ENCODE data around the gene SOAT2. TPM values are rescaled to one million over a fixed set of nuclear protein-coding genes. Genes with fewer than 3 reads are reported as not detected.

Gene SOAT2
- total and polyA plus RNA-seq, 2 donors (not counting 3 experiments of a cell fraction or from before 2014, with no cell fraction given): not detected

- H3K9me1 ChIP-seq (replicated peaks; ENCODE audit: control insufficient read depth, extremely low read depth, insufficient read depth, low read length): no peaks in the 10 kb centered on the region
Observed at GRCh38 chr12:53065975-53066931, 37.0 kb upstream of the SOAT2 start.

More at GRCh38 chr12:53065975-53066931, 37.0 kb upstream of the SOAT2 start:
- dilution Hi-C loops (cut with MboI; ENCODE audit: extremely low pct_ligation_motif_present, low sequenced_read_pairs) (no loop called here), intact Hi-C loops (cut with micrococcal nuclease) (loop anchor here (1.0 kb wide), 4 partner anchors 33 to 131 kb away; no protein-coding TSS in a partner anchor)
- Histone ChIP-seq H3K4me1 (ENCODE audit: control insufficient read depth, extremely low read depth, insufficient read depth, low read length) (peaks cover 22% of the 10 kb centered on the region), H2AFZ (ENCODE audit: low read depth, low read length) (no peak overlapping the region), H4K20me1 (replicated peaks; ENCODE audit: control insufficient read depth, extremely low read depth, insufficient read depth, low read length) (no peaks in the 10 kb centered on the region), H3K36me3 (ENCODE audit: control insufficient read depth in 2 of 2, extremely low read depth in 1 of 2, insufficient read depth in 2 of 2, low read length in 2 of 2) (peaks cover 3 to 21% of the 10 kb centered on the region in 2 experiments), H3K79me2 (ENCODE audit: control insufficient read depth, insufficient read depth, low read length) (no peaks in the 10 kb centered on the region), H3K27me3 (ENCODE audit: control insufficient read depth in 2 of 2, insufficient read depth in 2 of 2, low read length in 2 of 2) (no peaks in the 10 kb centered on the region), H3K9me3 (replicated peaks; ENCODE audit: control insufficient read depth, insufficient read depth, low read length) (no peaks in the 10 kb centered on the region), H3K9ac (replicated peaks; ENCODE audit: extremely low read depth, insufficient read depth, low read length) (no peak overlapping the region), H3K27ac (ENCODE audit: insufficient read depth, low read depth, low read length) (peak overlapping the region; percentile 44), H3K4me2 (ENCODE audit: insufficient read depth, low read length) (peak overlapping the region; percentile 19), H3K4me3 (replicated peaks in 1 of 3; ENCODE audit: insufficient read depth in 1 of 3, low read depth in 1 of 3, low read length in 3 of 3) (no peak overlapping the region)
- no TSS peak for BruUV-seq (replicated peaks)
- DNase-seq (ENCODE audit: low read depth, low spot score): peak; percentile 65
- ChIA-PET CTCF (interaction anchor here (0.5 to 14.2 kb wide), 45 partner anchors 9 to 279 kb away, joined by 3 to 463 read pairs (median 6); partner anchors contain the start of genes AAAS, CSAD, ESPL1 and IGFBP6), POLR2A (interaction anchor here (0.6 to 1.3 kb wide), 7 partner anchors 13 to 222 kb away, joined by 3 to 9 read pairs (median 4); partner anchors contain the start of gene SPRYD3)
- TF ChIP-seq MYC (IDR thresholded peaks at IDR 0.05; ENCODE audit: low read depth, low read length) (no peak), GATA2 (IDR thresholded peaks at IDR 0.05; ENCODE audit: insufficient read depth, insufficient read length, low read depth, low read length) (no peak), CTCF (IDR thresholded peaks at IDR 0.05; ENCODE audit: extremely low read depth in 1 of 2, insufficient read depth in 1 of 2, low read depth in 1 of 2, low read length in 2 of 2) (peak; percentile 85 to 90), JUN (IDR thresholded peaks at IDR 0.05; ENCODE audit: borderline replicate concordance, insufficient read depth, insufficient read length, low read depth) (no peak), FOS (IDR thresholded peaks at IDR 0.05; ENCODE audit: borderline replicate concordance, insufficient read depth, low read length) (no peak), POLR2AphosphoS5 (IDR thresholded peaks at IDR 0.05; ENCODE audit: insufficient read depth, low read depth, low read length) (peak; percentile 46), MAX (IDR thresholded peaks at IDR 0.05; ENCODE audit: insufficient read depth, insufficient read length) (no peak), EZH2 (IDR thresholded peaks at IDR 0.05; ENCODE audit: borderline replicate concordance, low read depth, low read length, severe bottlenecking) (no peak), POLR2A (IDR thresholded peaks at IDR 0.05; ENCODE audit: low read depth, low read length) (peak; percentile 39)
- FAIRE-seq: peak; percentile 92

All from endothelial cell of umbilical vein (primary cell).